KOPT-K1 (cell line): ENCODE data around the gene CCDC33.
"Not testable (repeated sequence)": the region's sequence is repeated elsewhere in the genome, so short reads cannot be mapped to it uniquely, and the experiment has no call there.

ENCODE experiments used
- H3K27ac ChIP-seq: fragments of 200-600 bp; sonication (generic); 2 replicates; pipeline ENCODE4 v1.5.1; 2016; ENCODE audit warnings: antibody characterized with exemption, mild to moderate bottlenecking, low read depth, low read length; ENCODE audit not compliant: poor library complexity, severe bottlenecking
- H3K36me3 ChIP-seq: fragments of 200-600 bp; sonication (generic); 2 replicates; pipeline ENCODE4 v1.5.1; 2017; ENCODE audit warnings: antibody characterized with exemption, mild to moderate bottlenecking, low read length, moderate library complexity; ENCODE audit not compliant: insufficient read depth
- H3K9me3 ChIP-seq: fragments of 200-600 bp; sonication (generic); 2 replicates; pipeline ENCODE4 v1.5.1; 2017; ENCODE audit warnings: antibody characterized with exemption, low read length, mild to moderate bottlenecking; ENCODE audit not compliant: insufficient read depth, poor library complexity, severe bottlenecking

Gene CCDC33

GRCh38 chr15:74340150-74340549, 104.0 kb downstream of the CCDC33 start:
- H3K36me3 ChIP-seq: no peaks in the 10 kb centered on the region
- H3K27ac ChIP-seq: no peak overlapping the region
- H3K9me3 ChIP-seq: no peaks in the 10 kb centered on the region

GRCh38 chr15:74343127-74343796, 107.1 kb downstream of the CCDC33 start:
- Histone ChIP-seq H3K27ac (no peak overlapping the region), H3K36me3 (no peaks in the 10 kb centered on the region), H3K9me3 (no peaks in the 10 kb centered on the region)

GRCh38 chr15:74343797-74344127, 107.6 kb downstream of the CCDC33 start:
- Histone ChIP-seq H3K27ac (no peak overlapping the region), H3K36me3 (no peaks in the 10 kb centered on the region), H3K9me3 (no peaks in the 10 kb centered on the region)

- Histone ChIP-seq H3K9me3 (no peaks in the 10 kb centered on the region), H3K36me3 (no peaks in the 10 kb centered on the region), H3K27ac (no peak overlapping the region)
These were observed 108.9 kb downstream of the CCDC33 start for GRCh38 chr15:74345051-74345450.

GRCh38 chr15:74347757-74348250, 111.7 kb downstream of the CCDC33 start:
- Histone ChIP-seq H3K27ac (no peak overlapping the region), H3K9me3 (no peaks in the 10 kb centered on the region), H3K36me3 (no peaks in the 10 kb centered on the region)

- Histone ChIP-seq H3K9me3 (peaks cover 12% of the 10 kb centered on the region), H3K27ac (no peak overlapping the region), H3K36me3 (no peaks in the 10 kb centered on the region)
These were observed 113.2 kb downstream of the CCDC33 start for GRCh38 chr15:74349241-74349778.

GRCh38 chr15:74350295-74351275, 114.5 kb downstream of the CCDC33 start:
- Histone ChIP-seq H3K36me3 (no peaks in the 10 kb centered on the region), H3K9me3 (peaks cover 13% of the 10 kb centered on the region), H3K27ac (no peak overlapping the region)

- H3K36me3 ChIP-seq: no peaks in the 10 kb centered on the region
- no peak overlapping the region for H3K27ac ChIP-seq
- peaks cover 13% of the 10 kb centered on the region for H3K9me3 ChIP-seq
These were observed 115.5 kb downstream of the CCDC33 start for GRCh38 chr15:74351670-74352069.

- H3K27ac ChIP-seq: no peak overlapping the region
- no peaks in the 10 kb centered on the region for H3K36me3 ChIP-seq
- H3K9me3 ChIP-seq: peaks cover 13% of the 10 kb centered on the region
These were observed 116.3 kb downstream of the CCDC33 start for GRCh38 chr15:74352393-74352910.

GRCh38 chr15:74353992-74354391, 117.9 kb downstream of the CCDC33 start:
- peaks cover 13% of the 10 kb centered on the region for H3K9me3 ChIP-seq

GRCh38 chr15:74356050-74356449, 119.9 kb downstream of the CCDC33 start:
- not testable (repeated sequence) for H3K27ac ChIP-seq, H3K36me3 ChIP-seq
- peaks cover 13% of the 10 kb centered on the region for H3K9me3 ChIP-seq

More at GRCh38 chr15:74353992-74354391, 117.9 kb downstream of the CCDC33 start:
- H3K27ac ChIP-seq, H3K36me3 ChIP-seq: not testable (repeated sequence)

GRCh38 chr15:74357514-74357913, 121.4 kb downstream of the CCDC33 start:
- not testable (repeated sequence) for H3K27ac ChIP-seq, H3K36me3 ChIP-seq
- peaks cover 13% of the 10 kb centered on the region for H3K9me3 ChIP-seq

- not testable (repeated sequence) for H3K36me3 ChIP-seq, H3K9me3 ChIP-seq, H3K27ac ChIP-seq
These were observed 123.2 kb downstream of the CCDC33 start for GRCh38 chr15:74359376-74359775.

- H3K36me3 ChIP-seq, H3K9me3 ChIP-seq, H3K27ac ChIP-seq: not testable (repeated sequence)
These were observed 124.7 kb downstream of the CCDC33 start for GRCh38 chr15:74360855-74361254.

GRCh38 chr15:74362482-74362881, 126.4 kb downstream of the CCDC33 start:
- no peak overlapping the region for H3K27ac ChIP-seq
- H3K9me3 ChIP-seq: no peaks in the 10 kb centered on the region

More at GRCh38 chr15:74362482-74362881, 126.4 kb downstream of the CCDC33 start:
- no peaks in the 10 kb centered on the region for H3K36me3 ChIP-seq
